ENCODE measurements around the gene ARHGEF9. TPM values are rescaled to one million over a fixed set of nuclear protein-coding genes. Genes with fewer than 3 reads are reported as not detected.

The ARHGEF9 gene
- total and polyA plus RNA-seq, 2 of the 8 experiments (the other 6 are each of a cell fraction or from before 2014, with no cell fraction given): 28.7 to 31.8 TPM

DNA sequence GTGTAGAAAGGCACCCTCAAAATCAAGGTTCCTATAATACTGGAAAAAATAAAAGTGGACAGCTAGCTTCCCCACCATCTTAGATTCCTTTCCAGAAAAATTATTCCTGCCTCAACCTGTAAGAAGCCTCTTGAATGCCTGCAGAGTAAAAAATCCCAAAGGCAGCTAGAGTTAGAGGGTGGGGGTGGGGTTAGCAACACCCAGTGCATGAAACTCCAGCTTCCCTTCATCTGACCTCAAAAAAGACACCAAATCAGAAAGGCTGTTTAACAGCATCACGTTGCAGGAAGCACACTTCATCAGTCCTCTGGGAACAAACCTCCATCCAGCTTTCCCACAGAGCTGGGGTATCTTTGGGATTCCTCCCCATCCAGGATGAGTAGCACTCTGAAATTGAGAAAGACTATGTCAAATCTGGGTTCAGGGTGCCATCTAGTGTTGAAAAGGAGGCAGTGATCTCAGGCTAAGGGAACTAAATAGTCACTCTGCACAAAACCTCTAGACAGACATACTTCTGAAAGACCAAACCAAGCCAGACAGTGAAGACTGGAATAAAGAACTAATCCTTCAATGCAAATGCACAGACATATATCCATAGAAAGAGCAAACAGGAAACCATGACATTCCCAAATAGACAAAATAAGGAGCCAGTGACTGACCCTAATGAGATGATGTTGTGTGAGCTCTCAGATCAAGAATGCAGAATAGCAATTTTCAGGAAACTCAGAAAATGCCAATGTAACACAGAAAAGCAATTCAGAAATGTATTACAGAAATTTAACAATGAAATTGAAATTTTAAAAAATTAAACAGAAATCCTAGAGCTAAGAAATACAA is 97.9 kb downstream of the ARHGEF9 start:
- no peak overlapping the region for H3K18ac ChIP-seq (ENCODE audit: extremely low read depth, low read length)
- no peak overlapping the region for H2AFZ ChIP-seq (ENCODE audit: low read length)
- no peak overlapping the region for H3K4me2 ChIP-seq (ENCODE audit: insufficient read depth in 1 of 2, low read depth in 2 of 2, low read length in 2 of 2)
- H3K27ac ChIP-seq (ENCODE audit: low read depth, low read length): no peak overlapping the region
- H2BK15ac ChIP-seq (ENCODE audit: low read length): no peak overlapping the region
- no peaks in the 10 kb centered on the region for H3K79me1 ChIP-seq (ENCODE audit: low read depth, low read length)
- no peaks in the 10 kb centered on the region for H3K4me1 ChIP-seq (replicated peaks in 1 of 4; ENCODE audit: control insufficient read depth in 3 of 4, insufficient read depth in 4 of 4, low read length in 3 of 4)
- H4K8ac ChIP-seq (ENCODE audit: extremely low read depth, insufficient read depth, low read length): no peak overlapping the region
- no peak overlapping the region for H2AK5ac ChIP-seq (ENCODE audit: low read depth, low read length)
- no peak overlapping the region for H2BK12ac ChIP-seq (ENCODE audit: low read depth, low read length)
- FAIRE-seq (peak; percentile 93), DNase-seq (ENCODE audit: low read depth in 1 of 2, low spot score in 2 of 2) (peak; percentile 0 to 43)
- no peak overlapping the region for H3K23ac ChIP-seq (ENCODE audit: insufficient read length)
- no peak overlapping the region for H2BK5ac ChIP-seq (ENCODE audit: low read depth, low read length)
- 0% methylated on average over 1 of the region's 1 CpG; no CpG with 5 or more reads in 1 of the 2 experiments for WGBS, 2 experiments (ENCODE audit: extremely low coverage in 1 of 2, insufficient coverage in 1 of 2, insufficient read length in 1 of 2, insufficient replicate concordance in 2 of 2, low coverage in 1 of 2, low lambda C conversion rate in 2 of 2, missing lambda C conversion rate in 1 of 2)
- H3K56ac ChIP-seq (replicated peaks; ENCODE audit: insufficient read length, low read depth, low read length): no peak overlapping the region
- H4K20me1 ChIP-seq (replicated peaks in 1 of 2; ENCODE audit: control insufficient read depth in 1 of 2, insufficient read depth in 2 of 2, low read length in 2 of 2): no peaks in the 10 kb centered on the region
- H3K79me2 ChIP-seq (ENCODE audit: control insufficient read depth in 1 of 2, insufficient read depth in 2 of 2, low read length in 2 of 2): peaks cover 0 to 4% of the 10 kb centered on the region in 2 experiments; a peak in 1 of 4 replicates
- H2BK20ac ChIP-seq (ENCODE audit: low read length): no peak overlapping the region
- no peak overlapping the region for H3K9ac ChIP-seq (replicated peaks in 1 of 4; ENCODE audit: extremely low read depth in 1 of 4, low read depth in 3 of 4, low read length in 3 of 4)
- no peaks in the 10 kb centered on the region for H3K9me3 ChIP-seq (ENCODE audit: insufficient read depth in 2 of 2, low read depth in 1 of 2, low read length in 1 of 2)
- POLR2A ChIA-PET (ENCODE audit: partially characterized antibody): interaction anchor here (1.0 kb wide), 1 partner anchor 198 kb away, joined by 4 read pairs; no protein-coding TSS in a partner anchor
- no peak overlapping the region for H3K4me3 ChIP-seq (ENCODE audit: extremely low read depth in 1 of 4, insufficient read depth in 2 of 4, low read depth in 3 of 4, low read length in 4 of 4)
- no peak overlapping the region for H4K5ac ChIP-seq (ENCODE audit: insufficient read length, low read depth, low read length)
- CTCF ChIA-PET (ENCODE audit: partially characterized antibody): interaction anchor here (0.6 to 1.7 kb wide), 15 partner anchors 10 to 331 kb away, joined by 3 to 6 read pairs (median 3); no protein-coding TSS in a partner anchor
- H4K91ac ChIP-seq (replicated peaks; ENCODE audit: insufficient read length, low read length): no peak overlapping the region
- no peak overlapping the region for H3K4ac ChIP-seq (replicated peaks; ENCODE audit: insufficient read length, low read depth, low read length)
- no peaks in the 10 kb centered on the region for H3K27me3 ChIP-seq (replicated peaks in 1 of 4; ENCODE audit: control insufficient read depth in 3 of 4, extremely low read depth in 1 of 4, insufficient read depth in 3 of 4, low read length in 3 of 4)
- H3K14ac ChIP-seq (ENCODE audit: insufficient read length): no peak overlapping the region
- H3K23me2 ChIP-seq (ENCODE audit: low read depth, low read length): no peaks in the 10 kb centered on the region
- TF ChIP-seq RFX5 (IDR thresholded peaks at IDR 0.05; ENCODE audit: borderline replicate concordance, low read depth, low read length) (no peak), RAD21 (IDR thresholded peaks at IDR 0.05 in 1 of 2, conservative IDR thresholded peaks at IDR 0.05 in 1 of 2; ENCODE audit: low read depth in 2 of 2, low read length in 2 of 2) (peak; percentile 77 to 84)
- TF ChIP-seq, protein P1, sequence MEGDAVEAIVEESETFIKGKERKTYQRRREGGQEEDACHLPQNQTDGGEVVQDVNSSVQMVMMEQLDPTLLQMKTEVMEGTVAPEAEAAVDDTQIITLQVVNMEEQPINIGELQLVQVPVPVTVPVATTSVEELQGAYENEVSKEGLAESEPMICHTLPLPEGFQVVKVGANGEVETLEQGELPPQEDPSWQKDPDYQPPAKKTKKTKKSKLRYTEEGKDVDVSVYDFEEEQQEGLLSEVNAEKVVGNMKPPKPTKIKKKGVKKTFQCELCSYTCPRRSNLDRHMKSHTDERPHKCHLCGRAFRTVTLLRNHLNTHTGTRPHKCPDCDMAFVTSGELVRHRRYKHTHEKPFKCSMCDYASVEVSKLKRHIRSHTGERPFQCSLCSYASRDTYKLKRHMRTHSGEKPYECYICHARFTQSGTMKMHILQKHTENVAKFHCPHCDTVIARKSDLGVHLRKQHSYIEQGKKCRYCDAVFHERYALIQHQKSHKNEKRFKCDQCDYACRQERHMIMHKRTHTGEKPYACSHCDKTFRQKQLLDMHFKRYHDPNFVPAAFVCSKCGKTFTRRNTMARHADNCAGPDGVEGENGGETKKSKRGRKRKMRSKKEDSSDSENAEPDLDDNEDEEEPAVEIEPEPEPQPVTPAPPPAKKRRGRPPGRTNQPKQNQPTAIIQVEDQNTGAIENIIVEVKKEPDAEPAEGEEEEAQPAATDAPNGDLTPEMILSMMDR (IDR thresholded peaks at IDR 0.05; ENCODE audit: control extremely low read depth in 1 of 3, insufficient read depth in 1 of 3, low read depth in 1 of 3, low read length in 3 of 3): peak in 2 of 3 experiments; percentile 59 to 69; a peak in 3 of 4 replicates
- H3K36me3 ChIP-seq (ENCODE audit: control insufficient read depth in 2 of 4, insufficient read depth in 4 of 4, low read length in 3 of 4): no peaks in the 10 kb centered on the region; a peak in 1 of 8 replicates
- H2BK120ac ChIP-seq (replicated peaks; ENCODE audit: low read depth, low read length): no peak overlapping the region
